D721Med (cell line): ENCODE results near the gene RMDN2.
A peak's percentile ranks its signal among the peaks of the same experiment; 100 is the strongest.

Experiments used
- DNase-seq: peaks from one replicate; pipeline ENCODE4 v3.0.0; 2011; ENCODE audit warnings: low spot score; ENCODE audit not compliant: insufficient read length
- FAIRE-seq: peaks from 2 replicates; lab custom pipeline; 2011; peaks lifted over from hg19 to GRCh38; lab: Jason Lieb, UNC
- CTCF ChIP-seq: IDR thresholded peaks from 2 replicates; pipeline ENCODE4 v1.5.1; 2012; ENCODE audit warnings: mild to moderate bottlenecking, control low read depth; ENCODE audit not compliant: insufficient read depth; ENCODE audit errors: missing control alignments

Gene RMDN2

GRCh38 chr2:37881397-37881796 lies 43.7 kb upstream of the RMDN2 start:
- no peak for FAIRE-seq
- no peak for TF ChIP-seq CTCF
- DNase-seq, result no peak

- DNase-seq (no peak), FAIRE-seq (no peak)
- TF ChIP-seq CTCF, result no peak
These were observed 43.1 kb upstream of the RMDN2 start for GRCh38 chr2:37882036-37882435.

- TF ChIP-seq CTCF, result no peak
- DNase-seq (no peak), FAIRE-seq (no peak)
These were observed 41.6 kb upstream of the RMDN2 start for GRCh38 chr2:37883518-37883917.

- no peak for TF ChIP-seq CTCF
- DNase-seq (no peak), FAIRE-seq (no peak)
These were observed 39.6 kb upstream of the RMDN2 start for GRCh38 chr2:37885329-37885993.

GRCh38 chr2:37886745-37887144 lies 38.3 kb upstream of the RMDN2 start:
- no peak for TF ChIP-seq CTCF
- DNase-seq, result no peak
- FAIRE-seq, result no peak

GRCh38 chr2:37887286-37887685 lies 37.8 kb upstream of the RMDN2 start:
- no peak for TF ChIP-seq CTCF
- DNase-seq, result no peak
- FAIRE-seq, result no peak

- peak; percentile 57 for DNase-seq
- no peak for FAIRE-seq
These were observed 34.1 kb upstream of the RMDN2 start for GRCh38 chr2:37890893-37891495.

More at GRCh38 chr2:37890893-37891495, 34.1 kb upstream of the RMDN2 start:
- TF ChIP-seq CTCF, result peak; percentile 81
